ENCODE results near the gene DCTN5.
"Not testable (repeated sequence)": the region's sequence is repeated elsewhere in the genome, so short reads cannot be mapped to it uniquely, and the experiment has no call there.

Gene DCTN5

DNA sequence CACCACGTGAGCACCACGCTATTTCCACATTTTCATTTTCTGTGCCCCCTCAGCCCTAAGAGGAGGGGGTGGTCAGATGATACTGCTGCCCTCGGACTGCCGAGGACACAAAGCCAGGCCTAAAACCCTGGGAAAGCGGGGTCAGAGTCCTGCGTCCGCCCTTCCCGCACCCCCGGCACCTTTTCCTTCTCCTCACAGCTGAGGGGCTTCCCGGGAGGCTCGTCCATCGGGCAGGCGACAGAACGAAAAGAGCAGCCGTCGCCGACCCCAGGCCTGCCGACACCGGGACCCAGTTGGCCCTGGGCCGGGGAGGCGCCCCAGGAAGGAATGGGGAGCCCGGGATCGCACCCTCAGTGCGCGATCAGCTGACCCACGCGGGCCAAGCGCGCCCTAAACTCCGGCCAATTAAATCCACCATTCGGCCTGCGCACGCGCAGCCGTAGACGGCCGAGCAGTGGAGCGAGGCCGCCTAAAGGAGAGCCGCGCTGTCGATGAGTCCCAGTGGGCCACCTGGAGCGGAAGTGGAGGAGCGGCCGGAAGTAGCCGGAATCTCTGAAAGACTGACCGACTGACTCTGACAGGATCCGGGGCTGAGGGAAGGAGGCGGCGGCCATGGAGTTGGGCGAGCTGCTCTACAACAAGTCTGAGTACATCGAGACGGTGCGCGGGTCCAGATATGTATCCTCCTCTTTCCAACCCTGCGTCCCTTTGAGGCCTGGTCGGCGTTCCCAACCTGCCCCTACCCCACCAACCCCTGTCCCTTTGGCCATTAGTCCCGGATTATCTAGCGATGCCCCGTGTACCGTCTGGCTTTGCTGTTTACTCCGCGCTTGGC is at the start of gene DCTN5, which contains the start of gene PALB2:
DCTN5 (plus strand) TSS at position 536 of the 835 bp plus-strand sequence; CDS start at position 613, 77 bp downstream.
PALB2 (minus strand) TSS at position 380 of the 835 bp plus-strand sequence; CDS start at position 227, 153 bp downstream.
- peak; percentile 64 to 85 for DNase-seq (ENCODE audit: low read depth in 1 of 2, low spot score in 1 of 2)

DNA sequence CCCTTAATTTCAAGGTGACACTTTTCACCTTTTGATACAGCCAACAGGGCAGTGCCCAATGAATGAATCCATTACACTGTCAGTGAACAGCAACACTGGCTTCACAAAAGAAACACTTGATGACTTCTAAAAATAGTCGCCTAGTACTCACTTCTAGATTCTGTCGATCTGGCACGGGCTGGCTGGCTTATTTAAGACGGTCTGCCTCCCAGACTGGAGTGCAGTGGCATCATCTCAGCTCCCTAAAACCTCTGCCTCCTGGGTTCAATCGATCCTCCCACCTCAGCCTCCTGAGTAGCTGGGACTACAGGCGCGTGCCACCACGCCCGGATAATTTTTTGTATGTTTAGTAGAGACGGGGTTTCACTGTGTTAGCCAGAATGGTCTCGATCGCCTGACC is 47.1 kb upstream of the DCTN5 start:
- no peak for DNase-seq (ENCODE audit: low read depth in 1 of 2, low spot score in 1 of 2)

DNA sequence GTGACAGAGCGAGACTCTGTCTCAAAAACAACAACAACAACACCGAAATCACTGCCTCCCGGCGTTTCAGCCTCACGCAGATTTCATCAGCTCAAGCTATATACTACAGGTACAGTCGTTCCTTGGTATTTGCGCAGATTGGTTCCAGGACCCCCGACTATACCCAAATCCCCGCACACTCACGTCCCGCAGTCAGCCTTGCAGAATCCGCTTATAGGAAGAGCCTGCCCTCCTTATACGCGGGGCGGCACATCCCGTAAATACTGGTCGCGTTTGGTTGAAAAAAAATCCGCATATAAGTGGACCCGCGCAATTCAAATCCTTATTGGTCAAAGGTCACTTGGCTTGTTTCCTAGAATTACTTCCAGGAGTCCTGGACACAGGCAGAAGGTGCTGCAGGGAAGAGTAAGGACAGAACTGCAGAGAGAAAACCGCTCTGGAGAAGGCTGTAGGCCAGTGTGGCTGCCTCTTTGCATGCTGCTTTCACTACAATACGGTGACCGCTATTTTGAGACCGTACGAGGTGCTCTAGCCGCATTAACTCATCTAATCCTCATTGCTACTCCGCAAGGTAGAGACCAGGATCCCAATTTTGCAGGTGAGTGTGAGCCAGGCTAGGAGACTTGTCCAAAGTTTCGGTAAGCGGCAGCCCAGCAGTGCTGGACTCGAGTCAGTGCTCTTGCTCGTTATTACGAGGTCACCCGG is 45.9 kb upstream of the DCTN5 start:
- DNase-seq (ENCODE audit: low read depth in 1 of 2, low spot score in 1 of 2) = no peak

DNA sequence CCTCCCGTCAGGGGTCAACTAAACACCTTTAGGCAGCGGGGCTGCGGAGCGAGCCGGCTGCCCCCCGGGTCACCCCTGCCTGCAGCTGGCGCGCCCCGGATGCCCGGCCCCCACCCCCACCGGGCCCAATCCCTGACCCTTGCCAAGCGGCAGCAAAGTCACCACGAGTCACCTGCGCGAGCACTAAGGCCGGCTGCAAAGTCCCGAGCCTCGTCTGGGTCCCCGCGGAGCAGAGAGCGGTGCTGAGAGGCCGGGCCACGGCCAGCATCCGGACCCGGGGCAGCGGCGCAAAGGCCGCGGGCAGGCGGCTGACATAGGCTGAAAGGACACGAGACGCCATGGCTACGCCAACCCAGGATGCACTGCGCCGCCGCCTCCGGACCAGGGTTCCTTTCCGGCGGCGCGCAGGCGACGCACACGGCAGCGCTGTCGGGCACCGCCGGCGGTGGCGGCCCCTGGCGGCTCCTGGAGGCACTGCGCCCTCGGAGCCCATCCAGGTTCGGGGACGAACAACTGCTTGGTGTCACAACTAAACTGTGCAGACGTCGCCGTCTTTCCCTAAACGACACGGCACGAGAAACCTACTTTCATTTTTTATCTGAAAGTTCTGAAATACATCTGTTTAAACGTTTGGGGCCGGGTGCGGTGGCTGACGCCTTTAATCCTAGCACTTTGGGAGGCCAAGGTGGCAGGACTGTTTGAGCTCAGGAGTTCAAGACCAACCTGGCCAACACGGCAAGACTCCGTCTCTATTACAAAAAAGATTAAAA is 45.1 kb upstream of the DCTN5 start, which contains the start of gene NDUFAB1:
NDUFAB1 (minus strand) TSS at position 366 of the 770 bp plus-strand sequence; CDS start at position 340, 26 bp downstream.
- DNase-seq (ENCODE audit: low read depth in 1 of 2, low spot score in 1 of 2) = peak; percentile 87

DNA sequence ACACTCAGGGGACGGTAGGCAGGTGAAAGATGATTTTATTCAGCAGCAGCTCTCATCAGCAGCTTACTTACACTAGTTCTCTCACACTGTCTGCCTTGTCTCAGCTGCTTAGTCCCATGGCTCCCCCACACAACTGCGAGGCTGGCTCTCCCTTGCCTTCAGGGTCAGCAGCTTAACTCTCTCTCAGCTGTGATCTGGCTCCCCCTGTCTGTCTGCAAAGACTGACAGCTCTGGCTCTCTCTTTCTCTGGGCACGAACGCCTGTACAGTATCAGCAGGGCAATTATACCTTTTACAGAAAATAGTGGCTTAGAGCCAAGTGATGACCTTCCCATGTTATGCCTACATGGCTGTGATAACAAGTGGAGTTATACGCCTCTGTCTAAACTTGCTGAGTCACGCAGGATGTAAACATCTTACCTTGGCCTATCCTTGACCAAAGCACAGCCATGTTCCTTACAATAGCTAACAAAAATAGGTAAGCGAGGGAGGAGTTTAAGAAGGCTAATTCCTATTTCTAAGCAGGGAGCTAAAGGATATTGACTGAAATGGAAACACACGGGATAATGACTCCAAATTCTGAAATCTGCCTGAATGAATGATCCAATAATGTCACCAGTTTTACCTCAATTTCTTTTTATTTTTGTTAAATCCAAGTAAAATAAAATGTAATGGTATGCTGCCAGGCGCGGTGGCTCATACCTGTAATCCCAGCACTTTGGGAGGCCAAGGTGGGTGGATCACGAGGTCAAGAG is 44.1 kb upstream of the DCTN5 start:
- DNase-seq (ENCODE audit: low read depth in 1 of 2, low spot score in 1 of 2) = no peak

DNA sequence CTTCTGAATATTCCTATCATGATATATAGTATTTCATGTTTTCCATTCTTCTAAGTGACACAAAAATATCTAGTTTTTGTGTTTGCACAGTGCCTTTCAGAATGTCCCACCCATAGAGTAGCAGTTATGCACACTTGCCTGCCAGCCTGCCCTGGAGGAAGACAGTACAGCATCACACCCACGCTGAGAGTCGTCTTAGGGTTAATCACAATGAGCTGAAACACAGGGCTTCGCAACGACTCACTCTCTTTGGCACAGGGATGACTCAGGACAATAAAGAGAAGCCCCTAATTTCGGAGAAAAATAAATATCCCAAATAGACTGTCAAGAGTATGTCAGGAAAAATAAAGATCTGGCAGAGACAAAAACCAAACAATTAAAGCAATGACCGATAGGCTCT is 33.5 kb upstream of the DCTN5 start:
- DNase-seq (ENCODE audit: low read depth in 1 of 2, low spot score in 1 of 2) = no peak

DNA sequence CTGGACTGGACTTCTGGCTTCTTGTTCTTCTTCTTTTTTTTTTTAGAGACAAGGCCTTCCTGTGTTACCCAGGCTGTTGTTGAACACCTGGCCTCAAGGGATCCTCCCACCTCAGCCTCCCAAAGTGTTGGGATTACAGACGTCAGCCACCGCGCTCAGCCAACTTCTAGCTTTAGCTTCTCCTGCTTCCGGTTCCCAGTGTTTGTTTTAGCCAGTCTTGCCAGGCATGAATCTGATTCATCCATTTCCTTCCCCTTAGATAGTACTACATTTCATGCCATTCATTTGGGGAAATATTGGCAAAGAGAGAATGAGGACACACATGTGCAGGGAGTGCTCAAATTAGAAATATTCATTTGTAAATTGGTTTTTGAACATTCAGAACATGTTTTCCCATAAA is 33.1 kb upstream of the DCTN5 start:
- no peak for DNase-seq (ENCODE audit: low read depth in 1 of 2, low spot score in 1 of 2)

DNA sequence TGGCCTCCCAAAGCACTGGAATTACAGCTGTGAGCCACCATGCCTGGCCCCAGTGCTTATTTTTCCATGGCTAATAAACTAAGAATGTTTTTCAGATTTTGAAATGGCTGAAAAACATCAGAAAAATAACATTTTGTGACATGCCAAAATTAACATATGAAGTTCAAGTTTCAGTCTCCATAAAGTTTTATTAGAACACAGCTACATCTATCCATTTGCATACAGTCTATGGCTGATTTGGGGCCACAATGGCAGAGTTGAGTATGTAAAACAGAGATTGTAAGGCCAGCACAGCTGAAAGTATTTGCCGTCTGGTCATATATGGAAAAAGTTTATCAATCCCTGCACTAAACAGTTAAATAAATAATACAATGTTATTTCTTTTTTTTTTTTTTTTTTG is 31.3 kb upstream of the DCTN5 start:
- DNase-seq (ENCODE audit: low read depth in 1 of 2, low spot score in 1 of 2) = no peak

DNA sequence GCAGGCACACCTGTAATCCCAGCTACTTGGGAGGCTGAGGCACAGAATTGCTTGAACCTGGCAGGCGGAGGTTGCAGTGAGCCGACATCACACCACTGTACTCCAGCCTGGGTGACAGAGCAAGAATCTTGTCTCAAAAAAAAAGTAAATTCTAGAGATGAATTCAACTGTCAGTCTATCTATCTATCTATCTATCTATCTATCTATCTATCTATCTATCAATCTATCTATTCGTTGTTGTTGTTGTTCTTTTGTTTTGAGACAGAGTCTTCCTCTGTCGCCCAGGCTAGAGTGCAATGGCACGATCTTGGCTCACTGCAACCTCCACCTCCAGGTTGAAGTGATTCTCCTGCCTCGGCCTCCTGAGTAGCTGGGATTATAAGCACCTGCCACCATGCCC is 30.4 kb upstream of the DCTN5 start:
- DNase-seq (ENCODE audit: low read depth in 1 of 2, low spot score in 1 of 2) = not testable (repeated sequence)

DNA sequence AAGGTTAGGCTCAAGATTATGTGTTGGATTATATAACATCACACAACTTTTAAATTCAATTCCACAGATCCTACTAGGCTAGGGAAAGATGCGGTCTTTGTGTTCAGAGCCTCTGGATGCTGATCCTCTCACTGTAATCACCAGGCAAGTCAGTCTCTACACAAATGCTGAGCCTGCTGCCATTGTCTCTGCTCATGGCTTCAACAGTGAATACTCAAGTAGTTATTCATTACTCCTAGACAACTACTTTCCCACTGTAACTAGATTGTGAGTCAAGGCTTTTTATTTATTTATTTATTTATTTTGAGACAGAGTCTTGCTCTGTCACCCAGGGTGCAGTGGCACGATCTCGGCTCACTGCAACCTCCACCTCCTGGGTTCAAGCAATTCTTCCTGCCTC is 29.3 kb upstream of the DCTN5 start:
- no peak for DNase-seq (ENCODE audit: low read depth in 1 of 2, low spot score in 1 of 2)

DNA sequence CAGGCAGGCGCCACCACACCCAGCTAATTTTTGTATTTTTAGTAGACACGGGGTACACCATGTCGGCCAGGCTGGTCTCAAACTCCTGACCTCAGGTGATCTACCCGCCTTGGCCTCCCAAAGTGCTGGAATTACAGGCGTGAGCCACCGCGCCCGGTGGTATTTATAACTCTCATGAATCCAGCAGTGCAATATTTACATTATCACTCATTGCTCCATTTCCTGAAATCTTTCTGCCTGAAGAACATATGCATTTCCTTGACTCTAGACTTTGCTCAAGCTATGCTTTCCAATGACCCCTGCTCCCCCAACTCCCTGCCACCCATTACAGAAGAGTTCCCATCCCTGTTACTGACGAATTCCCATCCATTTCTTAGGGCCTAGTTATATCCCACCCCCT is 25.5 kb upstream of the DCTN5 start:
- no peak for DNase-seq (ENCODE audit: low read depth in 1 of 2, low spot score in 1 of 2)

DNA sequence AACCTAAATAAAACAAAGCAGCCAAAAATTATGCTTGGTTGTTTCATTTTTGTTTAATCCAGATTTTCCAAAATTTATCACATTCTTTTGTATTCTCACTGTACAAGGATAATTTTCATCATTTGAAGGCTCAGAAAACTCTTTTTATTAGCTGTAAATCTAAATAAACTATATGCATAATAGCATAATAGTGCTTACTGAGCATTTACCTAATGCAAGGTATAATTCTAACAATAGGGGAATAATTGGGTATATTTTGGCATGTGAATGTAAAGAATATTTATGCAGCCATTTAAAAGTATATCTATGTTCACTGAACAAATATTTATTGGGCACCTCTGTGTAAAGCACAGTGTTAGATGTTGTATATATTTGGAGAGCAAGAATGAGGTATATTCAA is 17.2 kb upstream of the DCTN5 start:
- no peak for DNase-seq (ENCODE audit: low read depth in 1 of 2, low spot score in 1 of 2)

DNA sequence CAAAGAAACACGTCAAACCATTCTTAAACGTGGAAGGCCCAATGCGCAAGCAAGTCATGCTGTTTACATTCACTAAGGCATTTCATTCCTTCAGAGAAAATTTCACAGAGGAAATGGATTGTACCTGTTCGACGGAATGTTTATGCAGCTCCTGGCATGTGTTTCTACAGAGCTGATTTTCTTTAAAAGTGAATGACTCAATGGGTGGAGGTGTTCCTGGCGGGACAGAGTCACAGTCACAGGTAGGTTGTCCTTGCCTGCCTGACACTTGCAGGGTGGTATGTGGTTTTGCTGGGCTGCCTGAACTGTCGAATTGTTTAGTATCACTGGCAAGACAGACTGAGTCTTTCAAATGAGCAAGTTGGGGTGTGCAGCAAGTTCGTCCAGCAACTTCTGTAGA is 11.8 kb upstream of the DCTN5 start:
- DNase-seq (ENCODE audit: low read depth in 1 of 2, low spot score in 1 of 2) = no peak

DNA sequence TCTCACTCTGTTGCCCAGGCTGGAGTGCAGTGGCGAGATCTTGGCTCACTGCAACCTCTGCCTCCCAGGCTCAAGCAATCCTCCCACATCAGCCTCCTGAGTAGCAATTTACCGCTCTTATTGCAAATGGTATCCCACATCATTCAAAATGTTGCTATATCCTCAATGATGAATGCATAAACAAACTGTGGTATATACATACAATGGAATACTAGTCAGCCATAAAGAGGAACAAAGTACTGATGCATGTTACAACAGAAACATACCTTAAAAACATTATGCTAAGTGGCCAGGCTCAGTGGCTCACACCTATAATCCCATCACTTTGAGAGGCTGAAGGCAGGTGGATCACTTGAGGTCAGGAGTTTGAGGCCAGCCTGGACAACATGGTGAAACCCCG is 9.4 kb upstream of the DCTN5 start:
- not testable (repeated sequence) for DNase-seq (ENCODE audit: low read depth in 1 of 2, low spot score in 1 of 2)

DNA sequence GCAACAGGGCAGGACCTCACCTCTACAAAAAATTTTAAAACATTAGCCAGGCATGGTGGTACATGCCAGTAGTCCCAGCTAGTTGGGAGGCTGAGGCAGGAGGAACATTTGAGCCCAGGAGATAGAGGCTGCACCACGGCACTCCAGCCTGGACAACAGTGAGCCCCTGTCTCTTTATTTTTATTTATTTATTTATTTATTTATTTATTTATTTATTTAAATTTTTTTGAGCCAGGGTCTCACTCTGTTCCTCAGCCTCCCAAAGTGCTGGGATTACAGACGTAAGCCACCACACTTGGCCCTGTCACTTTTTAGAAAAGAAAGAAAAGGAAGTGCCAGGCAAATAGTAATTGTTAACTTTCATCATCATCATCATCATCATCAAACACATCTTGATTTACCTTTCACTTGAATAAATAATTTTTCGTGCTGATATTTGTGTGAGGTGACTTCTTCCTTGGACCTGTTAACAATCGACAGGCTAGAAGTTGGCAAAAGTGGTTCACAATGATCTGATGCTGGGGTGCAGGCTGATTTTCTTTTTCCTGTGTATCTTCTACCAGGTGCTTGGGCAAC is 6.7 kb upstream of the DCTN5 start:
- DNase-seq (ENCODE audit: low read depth in 1 of 2, low spot score in 1 of 2) = no peak

DNA sequence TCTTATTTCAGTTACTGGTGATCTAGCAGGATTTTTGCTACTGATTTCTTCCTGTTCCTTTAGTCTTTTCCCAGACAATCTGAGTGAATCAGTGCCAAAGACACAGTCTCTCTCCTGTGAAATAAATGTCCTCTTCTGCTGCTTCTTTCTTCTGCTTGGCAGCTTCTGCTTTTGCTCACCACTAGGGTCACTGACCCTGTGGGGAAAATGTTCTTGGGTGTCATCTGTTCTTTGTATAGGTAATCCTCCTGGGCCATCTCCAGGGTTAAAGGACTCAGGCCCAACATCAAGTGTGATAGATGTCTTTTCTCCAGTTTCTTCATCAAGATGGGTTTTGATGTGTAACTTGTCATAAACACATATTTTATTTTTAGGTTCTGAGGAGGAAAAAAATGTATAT is 5.3 kb upstream of the DCTN5 start:
- no peak for DNase-seq (ENCODE audit: low read depth in 1 of 2, low spot score in 1 of 2)

DNA sequence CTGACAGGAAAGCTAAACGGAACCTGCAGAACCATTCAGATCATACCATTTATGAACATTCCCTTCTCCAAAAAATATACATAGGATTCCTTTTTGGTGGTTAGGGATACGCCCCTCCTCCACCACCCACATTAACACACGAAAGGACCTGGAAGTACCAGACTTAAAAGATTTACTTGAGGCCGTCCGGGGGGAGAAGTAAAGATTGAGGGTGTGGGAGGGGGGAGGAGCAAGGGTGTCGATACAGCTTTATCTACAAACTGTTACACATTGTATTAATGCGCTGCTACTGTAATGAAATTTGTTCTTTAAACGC is 693 bp upstream of the DCTN5 start:
- DNase-seq (ENCODE audit: low read depth in 1 of 2, low spot score in 1 of 2) = peak in 1 of 2 donors; percentile 4

DNA sequence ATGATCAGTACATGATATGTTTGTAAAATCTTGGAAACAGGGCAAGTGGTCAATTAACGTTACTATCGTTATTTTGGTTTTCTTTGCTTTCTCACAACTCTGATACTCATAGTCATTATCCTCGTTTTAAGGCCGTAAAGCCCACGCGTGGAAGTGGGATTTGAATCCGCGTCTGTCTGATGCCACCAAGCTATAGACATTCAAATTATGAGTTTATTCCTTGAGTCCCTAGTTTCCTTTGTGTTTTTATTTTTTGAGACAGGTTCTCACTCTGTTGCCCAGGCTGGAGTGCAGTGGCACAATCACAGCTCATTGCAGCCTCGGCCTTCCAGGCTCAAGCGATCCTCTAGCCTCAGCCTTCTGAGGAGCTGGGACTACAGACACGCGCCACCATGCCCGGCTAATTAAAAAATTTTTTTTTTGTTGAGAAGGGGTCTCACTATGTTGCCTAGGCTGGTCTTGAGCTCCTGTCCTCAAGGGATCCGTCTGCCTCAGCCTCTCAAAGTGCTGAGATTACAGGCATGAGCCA is 1.0 kb downstream of the DCTN5 start:
- no peak for DNase-seq (ENCODE audit: low read depth in 1 of 2, low spot score in 1 of 2)

DNA sequence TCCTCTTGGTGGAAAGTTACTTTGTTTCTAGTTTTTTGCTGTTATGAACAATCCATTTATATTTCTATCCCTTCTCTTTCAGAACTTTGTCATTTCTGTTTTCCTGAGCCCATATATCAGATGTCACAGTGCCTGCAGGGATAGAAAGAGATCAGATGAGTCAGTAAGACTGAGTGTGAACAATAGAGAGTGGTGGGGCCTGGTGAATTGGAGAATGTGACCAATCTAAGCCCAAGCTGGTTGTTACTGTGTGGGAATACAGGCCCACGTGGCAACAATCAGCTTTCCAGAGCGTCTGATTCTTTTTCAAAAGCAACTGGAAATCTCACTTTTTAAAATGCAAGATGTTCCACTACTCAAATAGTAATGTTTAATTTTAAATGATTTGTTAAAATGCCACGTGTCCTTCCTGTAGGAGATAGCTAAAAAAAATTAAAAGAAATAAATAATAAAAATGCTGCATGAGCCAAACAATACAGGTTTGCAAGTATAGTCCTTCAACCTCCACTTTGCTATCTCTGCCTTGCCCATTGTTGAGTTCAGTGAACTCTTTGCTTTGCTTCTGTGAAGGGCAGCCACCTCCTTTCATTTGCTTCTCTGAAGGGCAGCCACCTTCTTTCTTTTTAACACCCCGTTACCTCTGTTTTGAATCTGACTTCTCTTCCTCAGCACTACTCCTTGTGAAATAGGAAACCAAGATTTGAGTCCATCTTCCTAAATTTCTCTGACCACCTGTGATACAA is 9.6 kb downstream of the DCTN5 start:
- DNase-seq (ENCODE audit: low read depth in 1 of 2, low spot score in 1 of 2) = no peak

Measured in activated CD4-positive, alpha-beta T cell treated with anti-CD3 and anti-CD28 coated beads, Interleukin-2, amount 50 U/mL, for 24 hours (primary cell).